GM13977 (cell line): ENCODE results near the gene NOL4L.

Experiments
- DNase-seq: peaks from one replicate; pipeline ENCODE4 v3.0.0; 2012; ENCODE audit warnings: low spot score
- CTCF ChIP-seq: IDR thresholded peaks from 2 replicates; pipeline ENCODE4 v1.5.1; 2012; ENCODE audit warnings: mild to moderate bottlenecking, control low read depth; ENCODE audit not compliant: insufficient read depth; ENCODE audit errors: extremely low read depth, missing control alignments
- in situ Hi-C: fragments of 300-500 bp; cut with MboI; formaldehyde crosslinking; loops from one replicate; pipeline ENCODE4 v1.12.0; 2022; ENCODE audit warnings: low sequenced_read_pairs, low pct_unique_long_range_greater_than_20kb, mixed read lengths, inconsistent platforms; ENCODE audit not compliant: unreplicated experiment

Gene NOL4L

GRCh38 chr20:32519381-32519730 lies 65.8 kb downstream of the NOL4L start:
- no peak for TF ChIP-seq CTCF
- no peak for DNase-seq
- in situ Hi-C loops, result no loop called here

- TF ChIP-seq CTCF, result no peak
- DNase-seq, result no peak
- in situ Hi-C loops, result no loop called here
These were observed 66.3 kb downstream of the NOL4L start for GRCh38 chr20:32518593-32519380.

- TF ChIP-seq CTCF, result no peak
- no peak for DNase-seq
- in situ Hi-C loops, result no loop called here
These were observed 67.1 kb downstream of the NOL4L start for GRCh38 chr20:32517914-32518592.

GRCh38 chr20:32517518-32517873 lies 67.6 kb downstream of the NOL4L start:
- in situ Hi-C loops, result no loop called here
- DNase-seq, result no peak
- no peak for TF ChIP-seq CTCF

GRCh38 chr20:32516583-32517517 lies 68.3 kb downstream of the NOL4L start:
- no peak for DNase-seq
- no peak for TF ChIP-seq CTCF
- in situ Hi-C loops, result no loop called here

GRCh38 chr20:32515631-32516101 lies 69.5 kb downstream of the NOL4L start:
- in situ Hi-C loops, result no loop called here
- DNase-seq, result no peak
- no peak for TF ChIP-seq CTCF
